GM12878 (cell line): ENCODE results near the gene RPIA. TPM values are rescaled to one million over a fixed set of nuclear protein-coding genes. Genes with fewer than 3 reads are reported as not detected.

Source experiments
- ATAC-seq: fragments of 200-7000 bp; cut with Tn5 transposase; 3 replicates; pipeline ENCODE4 v1.9.1; 2020; ENCODE audit warnings: mild to moderate bottlenecking, moderate library complexity
- BruUV-seq: library from RNA; stranded (reverse); fragments of 400-500 nt; replicated peaks from 2 replicates; lab custom pipeline; 2021; lab: Mats Ljungman, UMichigan
- CTCF ChIA-PET: fragments of 300-600 bp; sonication (Branson Sonifier 250); formaldehyde crosslinking; extraction: SDS; loops from one replicate; lab custom pipeline; 2021; ENCODE audit warnings: inconsistent platforms; lab: Yijun Ruan, JAX
- POLR2A ChIA-PET: fragments of 350-600 bp; formaldehyde crosslinking; extraction: SDS; loops from one replicate; lab custom pipeline; 2021; ENCODE audit warnings: inconsistent platforms; lab: Charles Lee
- RAD21 ChIA-PET: fragments of 300-600 bp; sonication (Branson Sonifier 250); formaldehyde crosslinking; loops from one replicate; lab custom pipeline; 2023; ENCODE audit warnings: antibody characterized with exemption; ENCODE audit not compliant: unreplicated experiment; lab: Charles Lee
- SMC1A ChIA-PET: fragments of 300-600 bp; sonication (Branson Sonifier 250); formaldehyde crosslinking; loops from one replicate; lab custom pipeline; 2023; ENCODE audit not compliant: unreplicated experiment, uncharacterized antibody; lab: Charles Lee
- DNase-seq: peaks from one replicate; pipeline ENCODE4 v3.0.0-alpha.2; 2011; ENCODE audit warnings: low read depth, low spot score
- FAIRE-seq: peaks from 3 replicates; lab custom pipeline; 2011; peaks lifted over from hg19 to GRCh38; lab: Jason Lieb, UNC
- H2AFZ ChIP-seq: 2 replicates; pipeline ENCODE4 v1.6.0; 2011; ENCODE audit warnings: low read depth, low read length, control low read depth; ENCODE audit not compliant: control insufficient read depth
- H3K27ac ChIP-seq: 2 replicates; pipeline ENCODE4 v1.5.1; 2011; ENCODE audit warnings: control low read depth; ENCODE audit not compliant: control insufficient read depth, insufficient read depth
- H3K27me3 ChIP-seq, 2 experiments: replicated peaks in 1 of 2; 2 replicates each; pipeline versions ENCODE4 v1.6.0 to v1.6.1; 2011; ENCODE audit warnings: low read length in 1 of 2; ENCODE audit not compliant: control insufficient read depth in 2 of 2, insufficient read depth in 2 of 2
- H3K36me3 ChIP-seq, 2 experiments: 2 replicates each; pipeline ENCODE4 v1.5.1; 2011; ENCODE audit warnings: low read length in 1 of 2; ENCODE audit not compliant: control insufficient read depth in 2 of 2, insufficient read depth in 2 of 2
- H3K4me1 ChIP-seq: 2 replicates; pipeline ENCODE4 v1.6.1; 2011; ENCODE audit warnings: mild to moderate bottlenecking, low read length, moderate library complexity, mixed read lengths; ENCODE audit not compliant: control insufficient read depth, insufficient read depth
- H3K4me2 ChIP-seq: 2 replicates; pipeline ENCODE4 v1.6.0; 2011; ENCODE audit warnings: control low read depth; ENCODE audit not compliant: control insufficient read depth, insufficient read depth
- H3K4me3 ChIP-seq: fragments of 200-600 bp; sonication (generic); 2 replicates; pipeline ENCODE4 v1.5.1; 2016
- H3K79me2 ChIP-seq: 2 replicates; pipeline ENCODE4 v1.6.0; 2011; ENCODE audit warnings: low read length; ENCODE audit not compliant: control insufficient read depth, insufficient read depth
- H3K9ac ChIP-seq: 2 replicates; pipeline ENCODE4 v1.8.0; 2011; ENCODE audit warnings: low read length, control low read depth, mixed read lengths; ENCODE audit not compliant: control insufficient read depth, insufficient read depth
- H3K9me3 ChIP-seq: replicated peaks from 3 replicates; pipeline ENCODE4 v1.5.1; 2011; ENCODE audit warnings: mild to moderate bottlenecking, low read length; ENCODE audit not compliant: control insufficient read depth, insufficient read depth
- H4K20me1 ChIP-seq: 2 replicates; pipeline ENCODE4 v1.6.0; 2011; ENCODE audit not compliant: control insufficient read depth, insufficient read depth
- CBX5 ChIP-seq: sonication (generic); IDR thresholded peaks from 2 replicates; pipeline ENCODE4 v1.6.1; 2016; ENCODE audit warnings: low read depth, moderate library complexity, mild to moderate bottlenecking, inconsistent platforms
- EGR1 ChIP-seq, 2 experiments: IDR thresholded peaks; 1 replicate in 1 of 2; 2 replicates in 1 of 2; pipeline ENCODE4 v1.6.1; 2011 to 2012; ENCODE audit warnings: low read depth in 2 of 2, low read length in 2 of 2, borderline replicate concordance in 1 of 2, mild to moderate bottlenecking in 1 of 2, moderate library complexity in 1 of 2
- IKZF1 ChIP-seq: fragments of 450-650 bp; conservative IDR thresholded peaks from 2 replicates; pipeline ENCODE4 v1.6.1; 2017; ENCODE audit warnings: antibody characterized with exemption, mild to moderate bottlenecking
- KAT2A ChIP-seq: conservative IDR thresholded peaks from 2 replicates; pipeline ENCODE4 v1.6.1; 2011; ENCODE audit warnings: low read depth, low read length; ENCODE audit not compliant: control insufficient read depth
- MLLT1 ChIP-seq: fragments of 450-650 bp; IDR thresholded peaks from 2 replicates; pipeline ENCODE4 v1.6.1; 2016; ENCODE audit warnings: mild to moderate bottlenecking
- MXI1 ChIP-seq: fragments of 150-350 bp; IDR thresholded peaks from 2 replicates; pipeline ENCODE4 v1.6.1; 2011; ENCODE audit warnings: low read depth, mild to moderate bottlenecking, inconsistent platforms, low read length, improper control_type of control experiment
- NFYA ChIP-seq: IDR thresholded peaks from 2 replicates; pipeline ENCODE4 v1.6.1; 2011; ENCODE audit warnings: low read depth, mild to moderate bottlenecking, low read length, improper control_type of control experiment, borderline replicate concordance
- NR2C1 ChIP-seq: fragments of 450-650 bp; IDR thresholded peaks from 2 replicates; pipeline ENCODE4 v1.6.1; 2017; ENCODE audit warnings: antibody characterized with exemption, mild to moderate bottlenecking, moderate library complexity
- PKNOX1 ChIP-seq: fragments of 450-650 bp; IDR thresholded peaks from 2 replicates; pipeline ENCODE4 v1.6.1; 2016; ENCODE audit warnings: mild to moderate bottlenecking
- RELA ChIP-seq: fragments of 450-650 bp; IDR thresholded peaks from 2 replicates; pipeline ENCODE4 v1.8.0; 2014; ENCODE audit warnings: borderline replicate concordance; ENCODE audit not compliant: partially characterized antibody
- RELB ChIP-seq: fragments of 450-650 bp; IDR thresholded peaks from 2 replicates; pipeline ENCODE4 v1.6.1; 2017; ENCODE audit warnings: low read depth, mild to moderate bottlenecking, moderate library complexity
- SREBF1 ChIP-seq: IDR thresholded peaks from 2 replicates; pipeline ENCODE4 v1.6.1; 2012; ENCODE audit warnings: mild to moderate bottlenecking, low read length
- TCF3 ChIP-seq: IDR thresholded peaks from 2 replicates; pipeline ENCODE4 v1.6.1; 2012; ENCODE audit warnings: low read depth, mild to moderate bottlenecking, low read length, borderline replicate concordance; ENCODE audit not compliant: insufficient read depth
- ZNF24 ChIP-seq: fragments of 450-650 bp; IDR thresholded peaks from 2 replicates; pipeline ENCODE4 v1.6.1; 2017; ENCODE audit warnings: antibody characterized with exemption, mild to moderate bottlenecking
- in situ Hi-C: fragments of 300-500 bp; cut with MboI; formaldehyde crosslinking; loops from 9 replicates; pipeline ENCODE4 v1.14.3; 2018; ENCODE audit warnings: mixed read lengths
- intact Hi-C: fragments of 100-400 bp; cut with micrococcal nuclease; formaldehyde crosslinking; loops from one replicate; pipeline ENCODE4 v1.14.2; 2022; ENCODE audit not compliant: unreplicated experiment
- polyA plus RNA-seq, 11 experiments: library from polyadenylated mRNA; depleted of rRNA in 4 of 11; unstranded in 6 of 11; stranded (reverse) in 5 of 11; fragments of >200 nt; fragmentation: Nextera tagmentation in 4 of 11; fragmentation: Illumina TruSeq in 1 of 11; extraction: Ambion mirVana in 4 of 11; extraction: Trizol in 1 of 11; gene quantifications; 1 replicate in 1 of 11; 2 replicates in 10 of 11; pipeline versions ENCODE4 v1.2.1 to v1.2.3, GENCODE V29; 2011 to 2016; ENCODE audit warnings: inconsistent platforms in 2 of 11, missing spikeins in 2 of 11, low read depth in 1 of 11
- total RNA-seq, 4 experiments: library from RNA; depleted of rRNA in 3 of 4; stranded (reverse); fragments of >200 nt in 3 of 4; fragmentation: Illumina TruSeq in 1 of 4; extraction: Trizol in 1 of 4; gene quantifications; 2 replicates each; pipeline versions ENCODE4 v1.2.1 to v1.2.3, GENCODE V29; 2013 to 2021

RPIA gene
- total and polyA plus RNA-seq, 10 of the 15 experiments (the other 5 are each of a cell fraction or from before 2014, with no cell fraction given) = 7.1 to 58.1 (median 41.6) TPM

- TF ChIP-seq RELA = no peak
- TF ChIP-seq PKNOX1 = no peak
- no peak for TF ChIP-seq ZNF24
- no peak for TF ChIP-seq SREBF1
- no peak for TF ChIP-seq NR2C1
- no peak for TF ChIP-seq MXI1
- TF ChIP-seq TCF3 = no peak
- TF ChIP-seq MLLT1 = no peak
- TF ChIP-seq IKZF1 = no peak
- TF ChIP-seq CBX5 = no peak
- no peak for TF ChIP-seq EGR1 (IDR thresholded peaks at IDR 0.05; ENCODE audit: borderline replicate concordance in 1 of 2, low read depth in 2 of 2, low read length in 2 of 2)
- TF ChIP-seq RELB = no peak
- no peak for TF ChIP-seq NFYA
- no peak for TF ChIP-seq KAT2A
- in situ Hi-C loops = no loop called here
- FAIRE-seq (no peak), DNase-seq (no peak), ATAC-seq (no peak)
- Histone ChIP-seq H3K4me2 (no peak overlapping the region), H3K27me3 (no peaks in the 10 kb centered on the region), H3K9ac (no peak overlapping the region), H3K79me2 (no peaks in the 10 kb centered on the region), H3K4me3 (no peak overlapping the region), H3K4me1 (no peaks in the 10 kb centered on the region), H4K20me1 (no peaks in the 10 kb centered on the region), H3K9me3 (no peaks in the 10 kb centered on the region; the same call in 1 of the 3 replicates), H3K36me3 (peaks cover 0 to 3% of the 10 kb centered on the region in 2 experiments; a peak in 1 of 4 replicates), H3K27ac (no peak overlapping the region), H2AFZ (no peak overlapping the region)
- intact Hi-C loops = no loop called here
- no TSS peak for BruUV-seq
- POLR2A ChIA-PET = no interaction called here
- CTCF ChIA-PET = interaction anchor here (1.2 kb wide), 1 partner anchor 10 kb away, joined by 3 read pairs; no protein-coding TSS in a partner anchor
- SMC1A ChIA-PET = no interaction called here
- RAD21 ChIA-PET = no interaction called here
Observed at GRCh38 chr2:88720399-88720798, 28.9 kb downstream of the RPIA start.
